Prostate gland (tissue), 2 donors: ENCODE data around the gene AKT3. TPM values are rescaled to one million over a fixed set of nuclear protein-coding genes. Genes with fewer than 3 reads are reported as not detected.

Experiments
- DNase-seq: peaks from one replicate; pipeline ENCODE4 v3.0.0-alpha.2; 2019; ENCODE audit warnings: low spot score
- H3K27ac ChIP-seq, 2 donors: fragments of 200-600 bp; sonication (generic); 2 replicates each; pipeline ENCODE4 v1.5.1; 2017 to 2019
- H3K27me3 ChIP-seq: fragments of 200-600 bp; sonication (generic); replicated peaks from 2 replicates; pipeline ENCODE4 v1.5.1; 2019; ENCODE audit not compliant: insufficient read depth
- H3K36me3 ChIP-seq, 2 donors: fragments of 200-600 bp; sonication (generic); 1 replicate in 1 of 2; 2 replicates in 1 of 2; pipeline versions ENCODE4 v1.5.1 to v1.8.1; 2017 to 2019
- H3K4me1 ChIP-seq: fragments of 200-600 bp; sonication (generic); replicated peaks from 2 replicates; pipeline ENCODE4 v1.5.1; 2019
- H3K4me3 ChIP-seq, 2 donors: fragments of 200-600 bp; sonication (generic); 2 replicates each; pipeline ENCODE4 v1.5.1; 2017 to 2019
- H3K9me3 ChIP-seq: fragments of 200-600 bp; sonication (generic); 2 replicates; pipeline ENCODE4 v1.5.1; 2017
- POLR2A ChIP-seq: fragments of 450-650 bp; IDR thresholded peaks from one replicate; pipeline ENCODE4 v1.6.1; 2016; ENCODE audit warnings: antibody characterized with exemption, mild to moderate bottlenecking
- POLR2AphosphoS5 ChIP-seq: sonication (generic); formaldehyde crosslinking; IDR thresholded peaks from one replicate; pipeline ENCODE4 v1.6.1; 2017; ENCODE audit warnings: antibody characterized with exemption
- WGBS: methylation state at CpG from one replicate; pipeline ENCODE4 v1.1.5; 2018; 5-methylcytosine and 5-hydroxymethylcytosine counted together
- intact Hi-C: fragments of 100-400 bp; cut with DNase I; formaldehyde crosslinking; loops from one replicate; pipeline ENCODE4 v1.14.2; 2022
- total RNA-seq, 2 donors: library from RNA; depleted of rRNA; stranded (reverse); fragments of >200 nt; gene quantifications; one replicate each; pipeline ENCODE4 v1.1.0, GENCODE V29; 2016
- TF ChIP-seq, protein P1 (sequence below), 4 experiments: fragments of 200-600 bp in 2 of 4; fragments of 450-650 bp in 2 of 4; sonication (generic) in 2 of 4; IDR thresholded peaks; 1 replicate in 3 of 4; 2 replicates in 1 of 4; pipeline ENCODE4 v1.5.1; 2016 to 2019; ENCODE audit warnings: antibody characterized with exemption in 4 of 4, mild to moderate bottlenecking in 2 of 4, moderate library complexity in 2 of 4

The AKT3 gene
- total RNA-seq, 2 donors from 2014 or later = 40.7 to 62.7 TPM

DNA sequence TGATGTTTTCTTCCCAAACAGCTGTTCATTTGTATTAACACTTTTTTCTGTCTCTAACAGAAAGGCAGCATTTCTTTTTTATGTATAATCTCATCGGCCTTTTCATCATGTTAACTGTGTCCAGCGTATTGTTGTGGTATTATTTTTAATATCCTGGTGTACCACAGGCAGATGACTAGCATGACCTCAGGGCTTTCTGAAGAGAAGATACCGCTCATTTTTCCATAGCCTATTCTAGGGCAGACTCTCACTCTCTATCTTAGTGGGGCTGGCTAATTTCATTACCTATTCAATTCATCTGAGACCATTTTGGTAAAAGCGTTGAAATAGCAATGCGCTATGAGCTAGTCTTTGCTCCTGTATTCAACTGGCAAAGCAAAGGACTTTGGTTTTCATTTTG, 384.3 kb downstream of the AKT3 start:
- Histone ChIP-seq H3K27ac (no peak overlapping the region), H3K9me3 (no peaks in the 10 kb centered on the region)
- no peak for DNase-seq

DNA sequence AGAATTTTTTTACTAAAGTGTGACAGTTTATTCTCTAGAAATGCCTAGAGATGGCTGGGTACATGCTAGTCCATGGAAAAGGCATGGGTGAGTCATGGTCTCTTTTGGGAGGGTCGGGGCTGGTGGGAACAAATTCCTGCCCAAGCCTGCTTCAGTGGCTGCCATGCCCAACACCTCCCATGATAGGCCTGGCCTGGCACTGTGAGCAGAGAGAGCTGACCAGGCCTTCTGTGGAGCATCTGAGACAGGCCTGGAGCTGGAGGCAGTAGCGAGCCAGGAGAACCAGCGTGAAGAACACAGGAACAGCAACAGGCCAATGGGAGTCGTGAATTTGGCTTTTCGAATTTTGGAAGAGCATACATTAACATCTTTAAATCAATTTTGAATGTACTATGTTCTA, 385.0 kb downstream of the AKT3 start:
- Histone ChIP-seq H3K27me3 (no peaks in the 10 kb centered on the region), H3K36me3 (no peaks in the 10 kb centered on the region), H3K4me3 (no peak overlapping the region), H3K4me1 (no peaks in the 10 kb centered on the region), H3K9me3 (no peaks in the 10 kb centered on the region), H3K27ac (no peak overlapping the region)
- TF ChIP-seq POLR2A (no peak), POLR2AphosphoS5 (no peak)
- TF ChIP-seq, protein P1, sequence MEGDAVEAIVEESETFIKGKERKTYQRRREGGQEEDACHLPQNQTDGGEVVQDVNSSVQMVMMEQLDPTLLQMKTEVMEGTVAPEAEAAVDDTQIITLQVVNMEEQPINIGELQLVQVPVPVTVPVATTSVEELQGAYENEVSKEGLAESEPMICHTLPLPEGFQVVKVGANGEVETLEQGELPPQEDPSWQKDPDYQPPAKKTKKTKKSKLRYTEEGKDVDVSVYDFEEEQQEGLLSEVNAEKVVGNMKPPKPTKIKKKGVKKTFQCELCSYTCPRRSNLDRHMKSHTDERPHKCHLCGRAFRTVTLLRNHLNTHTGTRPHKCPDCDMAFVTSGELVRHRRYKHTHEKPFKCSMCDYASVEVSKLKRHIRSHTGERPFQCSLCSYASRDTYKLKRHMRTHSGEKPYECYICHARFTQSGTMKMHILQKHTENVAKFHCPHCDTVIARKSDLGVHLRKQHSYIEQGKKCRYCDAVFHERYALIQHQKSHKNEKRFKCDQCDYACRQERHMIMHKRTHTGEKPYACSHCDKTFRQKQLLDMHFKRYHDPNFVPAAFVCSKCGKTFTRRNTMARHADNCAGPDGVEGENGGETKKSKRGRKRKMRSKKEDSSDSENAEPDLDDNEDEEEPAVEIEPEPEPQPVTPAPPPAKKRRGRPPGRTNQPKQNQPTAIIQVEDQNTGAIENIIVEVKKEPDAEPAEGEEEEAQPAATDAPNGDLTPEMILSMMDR (IDR thresholded peaks at IDR 0.05) = no peak
- WGBS = 92% methylated on average over 5 of the region's 5 CpGs
- intact Hi-C loops = no loop called here
- no peak for DNase-seq

More for the DNA sequence above, 384.3 kb downstream of the AKT3 start:
- Histone ChIP-seq H3K36me3 (no peaks in the 10 kb centered on the region), H3K4me3 (no peak overlapping the region), H3K4me1 (no peaks in the 10 kb centered on the region), H3K27me3 (no peaks in the 10 kb centered on the region)
- intact Hi-C loops = no loop called here
- WGBS = 76% methylated on average over 5 of the region's 5 CpGs
- TF ChIP-seq, protein P1 (IDR thresholded peaks at IDR 0.05) = no peak
- no peak for TF ChIP-seq POLR2AphosphoS5
- TF ChIP-seq POLR2A = no peak

DNA sequence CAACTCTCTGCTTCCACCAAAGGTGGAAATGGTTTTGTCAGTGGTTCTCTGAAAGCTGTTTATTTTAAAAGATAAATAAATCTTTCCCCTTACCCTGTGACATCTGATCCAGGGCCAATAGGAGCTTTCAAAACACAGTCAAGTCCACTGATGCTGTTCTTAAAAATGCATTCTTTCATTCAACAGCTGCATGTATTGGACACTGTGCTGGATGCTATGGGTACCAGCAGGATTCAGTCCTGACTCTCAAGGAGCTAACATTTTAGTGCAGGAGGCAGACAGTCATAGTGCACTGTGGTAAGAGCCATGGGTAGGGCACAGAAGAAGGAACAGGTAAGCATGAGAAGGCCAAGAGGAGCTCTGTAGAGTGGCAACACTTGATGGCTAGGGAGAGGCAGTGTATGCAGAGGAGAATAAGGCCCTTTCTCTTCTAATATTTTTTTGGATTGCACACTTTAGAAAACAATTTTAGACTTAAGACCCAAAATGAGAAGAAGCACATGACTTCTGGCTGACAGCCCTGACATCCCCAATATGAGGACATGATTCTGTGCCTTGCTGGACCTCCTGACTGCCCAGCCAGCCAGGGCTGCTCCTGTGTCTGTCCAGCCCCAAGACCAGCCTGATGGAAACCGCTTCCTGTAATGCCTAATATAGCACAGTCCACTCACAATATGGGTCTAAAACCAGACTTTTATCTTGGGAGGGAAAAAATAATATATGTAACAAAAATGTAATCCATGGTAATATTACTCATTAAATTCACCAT, 386.9 kb downstream of the AKT3 start:
- TF ChIP-seq, protein P1 (IDR thresholded peaks at IDR 0.05) = no peak
- TF ChIP-seq POLR2A (no peak), POLR2AphosphoS5 (no peak)
- H3K4me1 ChIP-seq = no peaks in the 10 kb centered on the region
- WGBS = 100% methylated on average over 1 of the region's 1 CpG
- intact Hi-C loops = no loop called here
- H3K27me3 ChIP-seq = no peaks in the 10 kb centered on the region
- no peaks in the 10 kb centered on the region for H3K9me3 ChIP-seq
- DNase-seq = no peak
- no peak overlapping the region for H3K4me3 ChIP-seq
- no peaks in the 10 kb centered on the region for H3K36me3 ChIP-seq
- H3K27ac ChIP-seq = no peak overlapping the region

DNA sequence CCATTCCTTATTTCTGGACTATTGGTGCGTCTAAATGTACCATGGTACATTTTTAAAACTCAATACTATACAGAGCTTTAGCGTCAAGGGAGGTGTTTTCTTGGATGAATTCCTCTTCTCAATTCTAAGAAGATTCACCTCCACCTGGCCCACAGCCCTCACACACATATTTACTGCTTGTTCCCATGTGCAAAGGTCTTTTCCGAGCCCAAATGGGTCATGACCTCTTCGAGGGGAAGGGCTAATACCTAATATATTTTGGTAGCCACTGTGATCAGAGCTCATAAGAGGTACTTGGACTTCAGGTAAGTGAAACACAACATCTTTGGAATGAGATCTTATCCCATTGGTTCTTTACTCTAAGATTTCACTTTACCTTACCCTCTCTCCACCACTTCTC, 388.3 kb downstream of the AKT3 start:
- no peak for DNase-seq
- 96% methylated on average over 4 of the region's 4 CpGs for WGBS
- H3K27ac ChIP-seq = no peak overlapping the region
- no peaks in the 10 kb centered on the region for H3K36me3 ChIP-seq
- no peaks in the 10 kb centered on the region for H3K9me3 ChIP-seq
- intact Hi-C loops = no loop called here
- no peaks in the 10 kb centered on the region for H3K27me3 ChIP-seq
- H3K4me1 ChIP-seq = no peaks in the 10 kb centered on the region
- no peak for TF ChIP-seq POLR2A
- no peak for TF ChIP-seq POLR2AphosphoS5
- TF ChIP-seq, protein P1 (IDR thresholded peaks at IDR 0.05) = no peak
- no peak overlapping the region for H3K4me3 ChIP-seq

DNA sequence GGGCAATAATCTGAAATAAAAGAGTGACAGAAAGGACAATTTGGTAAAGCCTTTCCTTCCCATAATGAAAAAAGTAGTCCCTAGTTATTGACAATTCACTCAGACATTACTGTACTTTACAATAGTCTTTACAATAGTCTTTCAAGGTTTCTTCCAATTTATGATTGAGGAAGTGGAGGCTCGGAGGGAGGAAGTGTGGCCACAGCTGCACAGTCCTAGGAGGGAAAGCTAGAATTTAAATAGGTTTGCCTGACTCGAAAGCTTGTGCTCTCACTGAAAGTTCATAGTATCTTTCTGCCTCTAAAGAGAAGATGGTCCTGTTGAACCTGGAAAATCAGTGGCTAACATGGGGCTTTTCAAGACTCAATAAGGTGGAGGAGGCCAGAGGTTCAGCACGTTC, 391.0 kb downstream of the AKT3 start:
- TF ChIP-seq POLR2AphosphoS5 = no peak
- TF ChIP-seq POLR2A = no peak
- TF ChIP-seq, protein P1 (IDR thresholded peaks at IDR 0.05) = no peak
- 79% methylated on average over 3 of the region's 3 CpGs for WGBS
- no peak overlapping the region for H3K4me3 ChIP-seq

More for the DNA sequence above, 391.0 kb downstream of the AKT3 start:
- intact Hi-C loops = no loop called here
- Histone ChIP-seq H3K9me3 (no peaks in the 10 kb centered on the region), H3K4me1 (no peaks in the 10 kb centered on the region), H3K27ac (no peak overlapping the region), H3K27me3 (no peaks in the 10 kb centered on the region), H3K36me3 (no peaks in the 10 kb centered on the region)
- no peak for DNase-seq
